Ishikawa (cell line): ENCODE results near the gene SOX5.

ENCODE experiments used
- CEBPB ChIP-seq: IDR thresholded peaks from 2 replicates; pipeline ENCODE4 v1.6.1; 2012
- CREB1 ChIP-seq: IDR thresholded peaks from 2 replicates; pipeline ENCODE4 v1.6.1; 2012; ENCODE audit warnings: low read depth
- EGR1 ChIP-seq: IDR thresholded peaks from 2 replicates; pipeline ENCODE4 v1.6.1; 2012
- EP300 ChIP-seq: IDR thresholded peaks from 2 replicates; pipeline ENCODE4 v1.6.1; 2012; ENCODE audit warnings: borderline replicate concordance
- FOXM1 ChIP-seq: IDR thresholded peaks from 2 replicates; pipeline ENCODE4 v1.6.1; 2012; ENCODE audit warnings: low read depth, borderline replicate concordance
- NFIC ChIP-seq: IDR thresholded peaks from 2 replicates; pipeline ENCODE4 v1.6.1; 2012
- RAD21 ChIP-seq: IDR thresholded peaks from 2 replicates; pipeline ENCODE4 v1.6.1; 2012; ENCODE audit warnings: low read depth
- TAF1 ChIP-seq: IDR thresholded peaks from 2 replicates; pipeline ENCODE4 v1.6.1; 2012; ENCODE audit warnings: low read depth, mild to moderate bottlenecking
- TCF12 ChIP-seq: IDR thresholded peaks from 2 replicates; pipeline ENCODE4 v1.6.1; 2012; ENCODE audit warnings: low read depth
- TEAD4 ChIP-seq: IDR thresholded peaks from 2 replicates; pipeline ENCODE4 v1.6.1; 2012
- YY1 ChIP-seq: IDR thresholded peaks from 2 replicates; pipeline ENCODE4 v1.6.1; 2012; ENCODE audit warnings: low read depth
- ZBTB7A ChIP-seq: IDR thresholded peaks from 2 replicates; pipeline ENCODE4 v1.6.1; 2012; ENCODE audit warnings: low read depth
- TF ChIP-seq, protein P1 (sequence below): IDR thresholded peaks from 2 replicates; pipeline ENCODE4 v1.6.1; 2012
- TF ChIP-seq, protein P2 (sequence below): IDR thresholded peaks from 2 replicates; pipeline ENCODE4 v1.6.1; 2012
- TF ChIP-seq, protein P3 (sequence below): IDR thresholded peaks from 2 replicates; pipeline ENCODE4 v1.6.1; 2012; ENCODE audit warnings: low read depth, mild to moderate bottlenecking

SOX5 gene

DNA sequence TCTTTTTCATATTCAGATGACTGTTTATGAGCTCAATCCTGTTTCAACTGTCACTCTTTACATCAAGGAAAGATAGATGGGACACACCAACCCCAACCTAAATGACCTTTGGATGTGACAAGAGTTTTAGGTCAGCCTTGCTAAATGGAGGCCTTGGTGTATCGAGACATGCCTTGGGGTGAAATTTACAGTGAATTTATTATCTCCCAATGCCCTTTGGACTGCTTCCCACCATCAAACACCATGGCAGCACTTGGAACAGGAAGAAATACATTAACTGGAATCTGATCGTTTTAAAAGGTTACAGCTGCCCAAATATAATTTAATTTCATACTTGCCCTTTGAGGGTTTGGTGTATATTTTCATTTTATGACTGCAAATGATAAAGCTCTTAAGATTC is 327.6 kb downstream of the SOX5 start:
- TF ChIP-seq EGR1 = no peak
- TF ChIP-seq CEBPB = no peak
- TF ChIP-seq EP300 = no peak
- no peak for TF ChIP-seq CREB1

DNA sequence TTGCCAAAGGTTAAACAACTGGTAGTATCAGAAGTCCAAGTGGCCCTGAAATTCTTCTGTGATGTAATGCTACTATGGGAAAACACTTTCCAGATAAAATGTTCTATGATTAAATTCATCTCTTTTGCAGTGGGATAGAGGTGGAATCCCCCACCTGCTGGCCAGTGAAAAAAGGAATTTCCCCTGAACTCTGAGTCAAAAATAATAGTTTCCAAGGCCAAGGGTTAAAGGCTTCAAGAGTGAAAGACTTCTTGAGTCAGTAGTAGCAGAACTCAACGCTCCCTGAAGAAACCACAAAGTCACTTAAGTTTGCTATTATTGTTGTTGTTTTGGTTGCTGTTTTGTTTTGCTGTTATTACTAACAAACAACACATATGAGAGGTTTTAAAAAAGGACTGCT is 330.8 kb downstream of the SOX5 start:
- no peak for TF ChIP-seq TEAD4
- no peak for TF ChIP-seq CREB1
- TF ChIP-seq, protein P1, sequence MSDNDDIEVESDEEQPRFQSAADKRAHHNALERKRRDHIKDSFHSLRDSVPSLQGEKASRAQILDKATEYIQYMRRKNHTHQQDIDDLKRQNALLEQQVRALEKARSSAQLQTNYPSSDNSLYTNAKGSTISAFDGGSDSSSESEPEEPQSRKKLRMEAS = no peak
- TF ChIP-seq RAD21 = no peak
- TF ChIP-seq EP300 = no peak
- no peak for TF ChIP-seq TAF1
- TF ChIP-seq, protein P2, sequence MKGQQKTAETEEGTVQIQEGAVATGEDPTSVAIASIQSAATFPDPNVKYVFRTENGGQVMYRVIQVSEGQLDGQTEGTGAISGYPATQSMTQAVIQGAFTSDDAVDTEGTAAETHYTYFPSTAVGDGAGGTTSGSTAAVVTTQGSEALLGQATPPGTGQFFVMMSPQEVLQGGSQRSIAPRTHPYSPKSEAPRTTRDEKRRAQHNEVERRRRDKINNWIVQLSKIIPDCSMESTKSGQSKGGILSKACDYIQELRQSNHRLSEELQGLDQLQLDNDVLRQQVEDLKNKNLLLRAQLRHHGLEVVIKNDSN = no peak
- no peak for TF ChIP-seq CEBPB
- TF ChIP-seq, protein P3, sequence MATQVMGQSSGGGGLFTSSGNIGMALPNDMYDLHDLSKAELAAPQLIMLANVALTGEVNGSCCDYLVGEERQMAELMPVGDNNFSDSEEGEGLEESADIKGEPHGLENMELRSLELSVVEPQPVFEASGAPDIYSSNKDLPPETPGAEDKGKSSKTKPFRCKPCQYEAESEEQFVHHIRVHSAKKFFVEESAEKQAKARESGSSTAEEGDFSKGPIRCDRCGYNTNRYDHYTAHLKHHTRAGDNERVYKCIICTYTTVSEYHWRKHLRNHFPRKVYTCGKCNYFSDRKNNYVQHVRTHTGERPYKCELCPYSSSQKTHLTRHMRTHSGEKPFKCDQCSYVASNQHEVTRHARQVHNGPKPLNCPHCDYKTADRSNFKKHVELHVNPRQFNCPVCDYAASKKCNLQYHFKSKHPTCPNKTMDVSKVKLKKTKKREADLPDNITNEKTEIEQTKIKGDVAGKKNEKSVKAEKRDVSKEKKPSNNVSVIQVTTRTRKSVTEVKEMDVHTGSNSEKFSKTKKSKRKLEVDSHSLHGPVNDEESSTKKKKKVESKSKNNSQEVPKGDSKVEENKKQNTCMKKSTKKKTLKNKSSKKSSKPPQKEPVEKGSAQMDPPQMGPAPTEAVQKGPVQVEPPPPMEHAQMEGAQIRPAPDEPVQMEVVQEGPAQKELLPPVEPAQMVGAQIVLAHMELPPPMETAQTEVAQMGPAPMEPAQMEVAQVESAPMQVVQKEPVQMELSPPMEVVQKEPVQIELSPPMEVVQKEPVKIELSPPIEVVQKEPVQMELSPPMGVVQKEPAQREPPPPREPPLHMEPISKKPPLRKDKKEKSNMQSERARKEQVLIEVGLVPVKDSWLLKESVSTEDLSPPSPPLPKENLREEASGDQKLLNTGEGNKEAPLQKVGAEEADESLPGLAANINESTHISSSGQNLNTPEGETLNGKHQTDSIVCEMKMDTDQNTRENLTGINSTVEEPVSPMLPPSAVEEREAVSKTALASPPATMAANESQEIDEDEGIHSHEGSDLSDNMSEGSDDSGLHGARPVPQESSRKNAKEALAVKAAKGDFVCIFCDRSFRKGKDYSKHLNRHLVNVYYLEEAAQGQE = no peak
- no peak for TF ChIP-seq NFIC
- no peak for TF ChIP-seq FOXM1
- no peak for TF ChIP-seq YY1
- no peak for TF ChIP-seq TCF12
- TF ChIP-seq ZBTB7A = no peak
- no peak for TF ChIP-seq EGR1

DNA sequence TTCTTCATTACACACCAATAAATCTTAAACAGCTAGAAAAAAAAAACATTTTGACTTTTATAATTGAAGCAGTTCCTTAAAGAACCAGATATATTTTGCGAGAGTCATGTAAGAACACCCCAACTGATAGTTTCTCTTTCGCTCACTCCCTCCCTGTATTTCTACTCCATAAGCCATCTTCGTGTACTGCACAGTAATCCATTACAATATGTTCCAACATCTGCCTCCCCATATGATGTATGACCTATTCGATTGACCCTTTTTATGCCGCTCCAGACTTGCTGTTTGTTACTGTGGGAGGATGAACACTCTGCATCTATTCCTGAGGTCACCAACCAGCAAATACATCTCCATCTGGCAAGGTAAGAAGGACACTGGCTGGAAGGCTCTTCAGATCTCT is 331.7 kb downstream of the SOX5 start:
- TF ChIP-seq NFIC (no peak), EP300 (no peak), EGR1 (no peak), TEAD4 (no peak), RAD21 (no peak), FOXM1 (no peak), CREB1 (no peak)
- TF ChIP-seq, protein P3 = no peak
- TF ChIP-seq, protein P2 = no peak
- TF ChIP-seq, protein P1 = no peak

DNA sequence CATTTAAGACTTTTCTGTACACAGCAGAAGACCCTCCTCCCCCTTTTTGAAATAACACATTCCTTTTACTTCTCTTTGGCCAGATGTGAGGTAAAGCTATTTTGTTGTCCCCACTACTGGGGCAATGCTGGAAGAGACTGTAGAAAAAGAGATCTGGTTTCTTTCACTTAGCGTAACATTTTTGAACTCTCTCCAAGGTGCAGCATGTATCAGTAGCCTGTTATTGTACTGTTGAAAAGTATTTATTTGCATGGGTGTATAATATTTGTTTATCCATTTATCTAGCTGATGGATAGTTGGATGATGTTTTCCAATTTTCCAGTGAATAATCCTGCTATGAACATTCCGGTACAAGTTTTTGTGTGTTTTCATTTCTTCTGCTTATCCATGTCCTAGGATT is 335.2 kb downstream of the SOX5 start:
- TF ChIP-seq, protein P1 = no peak
- TF ChIP-seq ZBTB7A = no peak
- TF ChIP-seq, protein P3 = no peak
- no peak for TF ChIP-seq YY1
- TF ChIP-seq EP300 = no peak
- TF ChIP-seq EGR1 = no peak
- no peak for TF ChIP-seq RAD21
- no peak for TF ChIP-seq CREB1
- TF ChIP-seq, protein P2 = no peak
- TF ChIP-seq CEBPB = no peak
- no peak for TF ChIP-seq NFIC

DNA sequence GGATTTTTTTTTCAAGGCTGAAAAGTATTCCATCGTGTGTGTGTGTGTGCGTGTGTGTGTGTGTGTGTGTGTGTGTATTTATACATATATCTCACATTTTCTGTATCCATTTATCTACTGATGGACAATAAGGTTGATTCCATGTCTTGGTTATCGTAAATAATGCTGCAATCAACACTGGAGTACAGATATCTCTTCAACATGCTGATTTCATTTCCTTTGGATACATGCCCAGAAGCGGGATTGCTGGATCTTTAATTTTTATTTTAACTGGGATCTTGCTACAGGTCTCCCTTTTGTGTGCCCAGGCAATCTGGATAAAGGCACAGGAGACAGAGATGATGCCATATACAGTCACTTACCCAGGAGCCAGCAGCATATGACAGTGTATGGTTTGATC is 338.1 kb downstream of the SOX5 start:
- TF ChIP-seq YY1 (no peak), NFIC (no peak), TEAD4 (no peak), CREB1 (no peak), ZBTB7A (no peak), FOXM1 (no peak), CEBPB (no peak), TCF12 (no peak), EGR1 (no peak), TAF1 (no peak), EP300 (no peak)
- TF ChIP-seq, protein P3 = no peak
- TF ChIP-seq, protein P2 = no peak
- TF ChIP-seq, protein P1 = no peak
